GM19043 (cell line): ENCODE measurements around the gene SHC2.
"Not testable (repeated sequence)": the region's sequence is repeated elsewhere in the genome, so short reads cannot be mapped to it uniquely, and the experiment has no call there.

Experiments
- ATAC-seq: cut with Tn5 transposase; IDR thresholded peaks from one replicate; pipeline ENCODE4 v1.9.1; 2021; ENCODE audit warnings: low read depth; ENCODE audit not compliant: unreplicated experiment

SHC2 gene

DNA sequence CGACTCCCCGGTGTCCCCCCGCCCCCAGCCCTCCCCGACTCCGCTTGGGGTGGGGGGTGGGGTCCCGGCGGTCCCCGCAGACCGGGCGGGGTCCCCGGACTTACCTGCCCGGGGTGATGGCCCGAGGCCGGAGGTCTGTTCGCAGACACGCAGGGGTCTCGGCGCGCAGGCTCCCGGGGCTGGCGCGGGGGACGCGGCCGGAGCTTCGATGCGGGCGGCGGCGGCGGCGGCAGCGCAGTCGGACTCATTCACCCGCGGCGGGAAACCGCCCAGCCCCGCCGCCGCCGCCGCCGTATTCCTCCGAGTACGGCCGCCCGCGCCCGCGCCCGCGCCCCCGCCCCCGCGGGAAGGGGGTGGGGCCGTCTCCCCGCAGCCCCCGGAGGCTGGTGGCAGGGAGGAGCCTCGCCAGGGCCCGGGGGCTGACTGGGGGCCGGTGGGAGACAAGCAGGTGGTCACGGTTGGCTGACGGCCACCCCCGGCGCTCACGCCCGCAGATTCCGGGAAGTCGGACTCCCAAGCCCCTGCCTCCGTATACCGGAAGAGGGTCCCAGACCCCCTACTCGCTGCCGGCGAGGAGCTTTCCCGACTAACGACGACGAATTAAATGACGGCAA lies 51.8 kb downstream of the SHC2 start, which contains the start of gene C2CD4C:
C2CD4C (minus strand) TSS at position 246 of the 614 bp plus-strand sequence. CDS start 786 bp downstream, outside the sequence.
- no peak for ATAC-seq

DNA sequence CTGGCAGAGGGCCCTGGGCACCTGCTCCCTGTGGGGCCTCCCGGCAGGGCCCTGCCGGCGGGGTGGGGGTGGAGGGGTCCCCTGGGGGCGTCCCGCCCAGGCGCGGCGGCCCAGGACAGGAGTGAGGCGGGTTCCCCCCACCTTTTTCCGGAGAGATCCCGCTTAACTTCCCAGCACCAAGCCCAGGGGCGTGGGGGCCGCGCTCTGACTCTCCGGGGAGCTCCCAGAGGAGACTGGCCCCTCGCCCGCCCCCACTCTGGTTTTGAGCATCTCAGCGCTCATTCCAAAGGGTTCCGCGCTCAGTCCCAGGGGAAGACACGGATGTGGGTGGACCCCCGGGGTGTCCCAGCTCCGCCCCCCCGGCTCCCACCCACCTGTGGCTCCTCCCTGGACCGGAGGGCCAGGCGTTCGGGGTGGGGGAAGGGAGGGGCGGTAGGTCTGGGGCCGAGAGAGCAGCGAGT lies 52.4 kb downstream of the SHC2 start:
- no peak for ATAC-seq

DNA sequence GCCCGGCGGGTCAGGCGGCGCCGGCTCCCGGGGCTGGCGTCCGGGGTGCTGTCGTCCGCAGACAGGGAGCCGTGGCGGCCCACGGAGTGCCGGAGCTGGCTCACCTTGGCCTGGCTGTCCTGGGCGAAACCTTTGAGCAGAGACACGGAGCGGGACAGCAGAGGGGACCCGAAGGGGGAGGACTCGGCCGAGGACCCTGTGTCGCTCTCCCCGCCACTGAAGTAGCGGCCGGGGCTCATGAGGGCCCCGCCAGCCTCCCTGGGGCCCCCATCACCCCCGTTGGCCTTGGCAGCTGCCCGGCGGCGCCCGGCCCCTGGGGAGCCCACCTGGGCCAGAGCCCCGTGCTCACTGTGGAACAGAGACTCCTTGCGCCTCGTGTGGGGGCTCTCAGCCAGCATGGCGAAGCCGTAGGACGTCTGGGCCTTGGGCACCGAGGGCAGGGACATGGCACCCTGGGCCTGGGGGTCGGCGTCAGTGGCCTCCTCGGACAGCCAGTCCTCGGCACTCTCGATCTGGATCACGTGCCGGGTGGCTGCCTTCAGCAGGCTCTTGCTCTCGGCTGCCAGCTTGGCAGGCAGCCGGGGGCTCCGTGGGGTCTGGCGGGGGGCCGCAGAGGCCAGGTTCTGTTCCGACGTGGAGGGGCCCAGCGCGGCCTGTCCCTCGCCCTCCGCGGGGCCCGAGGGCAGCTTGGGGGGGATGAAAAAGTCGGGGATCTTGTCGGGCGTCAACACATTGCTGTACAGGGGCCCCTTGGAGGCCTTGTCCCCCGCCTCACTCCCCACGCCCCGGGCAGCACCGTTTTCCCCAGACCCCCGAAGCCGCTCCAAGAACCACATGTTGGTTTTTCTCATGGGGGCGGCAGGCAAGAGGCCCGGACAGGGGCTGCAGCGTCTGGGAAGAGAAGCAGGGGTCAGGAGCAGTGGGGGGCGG lies 53.1 kb downstream of the SHC2 start:
- no peak for ATAC-seq

DNA sequence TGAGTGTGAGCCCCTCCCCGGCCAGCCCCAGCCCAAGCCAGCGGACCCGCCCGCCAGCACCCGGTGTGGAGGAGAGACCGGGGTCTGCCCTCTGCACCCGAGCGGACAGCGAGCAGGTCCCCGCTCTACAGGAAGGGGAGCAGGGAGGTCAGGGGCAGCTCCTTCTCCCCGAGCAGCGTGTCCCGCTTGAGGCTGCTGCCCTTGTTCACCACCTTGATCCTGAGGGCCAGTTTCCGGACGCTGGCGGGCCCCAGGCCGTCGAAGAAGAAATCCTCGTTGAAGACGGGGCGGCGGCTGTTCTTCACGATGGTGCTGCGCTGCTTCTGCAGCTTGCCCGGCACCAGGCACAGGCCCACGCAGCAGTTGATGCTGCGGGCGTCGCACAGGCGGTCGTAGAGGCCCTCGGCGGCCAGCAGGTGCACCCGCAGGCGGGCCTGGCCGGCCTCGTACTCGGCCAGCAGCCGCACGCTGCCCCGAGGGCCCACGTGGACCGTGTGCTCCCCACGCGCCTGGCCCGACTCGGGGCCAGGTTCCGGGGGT lies 53.8 kb downstream of the SHC2 start:
- ATAC-seq, result no peak

DNA sequence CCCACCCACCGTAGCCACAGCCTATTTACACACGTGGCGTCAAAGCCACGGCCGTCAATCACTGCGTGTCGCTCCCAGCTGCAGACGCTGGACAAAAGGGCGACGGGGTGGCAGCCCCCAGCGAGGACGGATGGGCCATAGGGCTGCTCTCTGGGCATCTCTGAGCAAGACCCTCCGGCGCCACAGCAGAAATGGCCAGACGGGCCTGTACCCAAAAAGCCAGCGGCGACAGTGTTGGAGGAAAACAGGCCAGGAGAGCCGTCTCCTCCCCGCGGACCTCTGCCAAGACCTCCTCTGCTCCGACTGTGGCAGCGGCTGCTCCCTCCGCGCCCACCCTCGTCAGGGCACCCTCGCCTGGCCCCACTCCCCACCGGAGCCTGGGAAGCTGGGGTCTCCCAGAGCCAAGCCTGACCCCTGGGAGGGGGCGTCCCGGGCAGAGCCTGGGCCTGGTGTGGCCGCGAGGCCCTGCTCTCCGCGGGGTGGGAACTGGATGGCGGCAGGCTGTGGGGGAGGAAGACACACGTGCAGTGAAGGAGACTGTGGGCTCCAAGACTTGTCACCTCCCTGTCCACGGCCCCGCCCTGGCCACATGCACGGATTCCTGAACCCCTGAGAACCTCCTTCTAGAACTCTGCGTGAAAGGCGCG lies 54.6 kb downstream of the SHC2 start:
- no peak for ATAC-seq

DNA sequence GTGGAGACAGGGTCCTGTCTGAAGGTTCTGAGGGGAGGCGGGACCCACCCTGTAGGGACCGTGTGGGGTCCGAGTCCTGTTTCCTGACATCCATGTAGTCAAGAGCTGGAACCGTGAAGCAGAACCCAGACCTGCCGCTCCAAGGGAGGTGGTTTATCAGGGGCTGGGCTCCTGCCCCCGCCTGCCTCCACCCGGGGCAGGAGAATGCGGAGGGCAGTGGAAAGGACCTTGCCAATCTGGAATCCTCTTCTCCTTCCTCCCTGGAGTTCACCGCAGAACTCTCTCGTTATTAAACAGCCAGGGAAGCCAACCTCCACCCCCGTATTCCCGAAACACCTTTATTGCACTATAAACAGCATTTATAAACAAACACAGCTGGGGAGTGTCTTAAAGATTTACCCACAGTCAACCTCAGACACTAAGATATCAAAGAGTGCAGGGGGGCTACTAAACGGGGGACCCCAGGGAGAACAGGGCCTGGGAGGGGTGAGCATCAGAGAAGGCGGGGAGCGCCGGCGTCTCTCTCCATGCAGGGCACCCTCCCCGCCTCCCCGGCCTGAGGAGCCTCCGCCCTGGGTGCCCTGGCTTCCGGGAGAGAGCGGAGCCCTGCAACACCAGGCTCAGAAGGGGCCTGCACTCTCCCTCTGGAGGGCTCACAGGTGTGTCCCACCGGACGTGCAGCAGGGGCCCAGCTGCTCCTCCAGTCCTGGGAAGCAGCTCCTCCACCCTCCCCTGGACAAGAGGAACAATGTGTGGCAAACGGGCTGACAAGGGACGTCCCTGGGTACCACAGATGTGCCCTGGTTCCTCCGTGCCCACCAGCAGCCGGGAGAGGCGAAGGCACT lies 55.5 kb downstream of the SHC2 start:
- ATAC-seq, result no peak

DNA sequence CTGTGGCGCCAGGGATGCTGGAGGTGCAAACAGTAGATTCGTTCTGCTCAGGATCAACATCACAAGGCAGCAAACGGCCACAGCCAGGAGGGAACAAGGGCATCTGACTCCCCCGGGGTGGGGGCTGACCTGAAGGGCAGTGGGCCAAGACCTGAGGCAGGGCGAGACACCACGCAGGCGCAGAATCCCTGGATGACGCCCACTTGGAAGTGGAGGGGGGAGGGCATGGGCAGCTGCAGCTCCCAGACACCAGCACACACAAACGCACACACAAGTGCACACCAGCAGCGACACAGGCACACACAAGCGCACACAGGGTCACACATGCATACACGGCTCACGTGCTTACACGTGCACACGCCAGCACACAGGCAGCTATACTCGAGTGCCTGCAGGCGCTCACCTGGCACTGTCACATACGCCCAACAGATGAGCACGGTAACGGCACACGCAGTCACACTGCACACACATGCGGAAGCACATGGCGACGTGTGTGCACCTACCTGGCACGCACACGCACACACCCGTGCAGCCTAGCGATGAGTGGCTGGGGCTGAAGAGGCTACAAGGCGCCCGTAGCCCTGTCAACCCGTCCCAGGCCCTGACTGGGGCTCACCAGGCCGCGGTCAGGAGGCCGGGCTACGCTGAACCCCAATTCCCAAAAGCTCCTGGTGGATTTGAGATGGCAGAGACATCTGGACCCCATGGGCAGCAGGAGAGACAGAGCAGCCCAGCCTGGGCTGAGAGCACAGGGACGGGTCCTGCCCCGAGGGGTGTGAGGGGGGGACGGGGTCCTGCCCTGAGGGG lies 57.4 kb downstream of the SHC2 start:
- no peak for ATAC-seq

DNA sequence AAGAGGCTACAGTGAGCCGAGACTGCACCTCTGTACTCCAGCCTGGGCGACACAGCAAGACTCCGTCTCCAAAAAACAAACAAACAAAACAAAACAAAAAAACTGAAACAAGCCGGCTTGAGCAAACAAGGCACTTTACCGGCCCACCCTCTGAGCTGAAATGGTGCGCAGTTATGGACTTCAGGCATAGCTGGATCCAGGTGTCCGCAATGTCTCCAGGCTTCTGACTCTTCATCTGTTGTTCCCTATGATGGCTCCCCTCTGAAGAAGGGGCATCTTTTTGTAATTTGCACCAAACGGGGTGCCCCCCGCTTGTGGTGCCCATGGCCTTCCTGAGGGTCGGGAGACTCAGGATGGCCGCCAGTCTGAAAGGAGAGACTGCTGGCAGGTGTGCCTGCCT lies 58.0 kb downstream of the SHC2 start:
- ATAC-seq, result no peak

DNA sequence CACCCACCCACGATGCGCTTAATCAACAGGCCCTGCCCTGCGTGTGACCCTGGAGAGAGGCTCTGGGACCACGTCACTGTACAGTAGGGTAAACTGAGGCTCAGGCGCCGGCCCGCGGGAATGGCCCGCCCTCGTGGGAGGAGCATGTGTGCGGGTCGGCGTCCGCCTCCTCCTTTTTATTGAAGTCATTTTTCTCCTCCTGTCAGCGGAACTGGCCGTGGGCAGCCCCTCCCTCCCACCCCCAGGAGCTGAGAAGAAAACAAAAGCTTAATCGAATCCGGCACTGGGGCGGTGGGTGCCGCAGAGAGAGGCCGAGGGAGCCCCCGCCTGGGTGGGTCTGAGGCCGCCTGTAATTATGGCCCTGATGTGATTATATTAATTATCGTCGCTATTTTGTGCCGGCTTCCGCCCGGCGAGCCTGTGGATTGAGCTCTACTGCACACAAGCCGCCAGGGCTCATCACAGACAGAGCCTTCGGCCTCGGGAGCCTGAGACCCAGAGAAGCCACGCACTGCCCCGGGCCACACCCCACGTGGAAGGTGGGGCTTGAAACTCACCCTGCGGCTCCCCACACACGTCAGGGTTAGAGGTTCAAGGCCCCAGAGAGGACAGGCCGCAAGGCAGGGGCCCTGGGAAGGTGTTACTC lies 58.8 kb downstream of the SHC2 start:
- no peak for ATAC-seq

DNA sequence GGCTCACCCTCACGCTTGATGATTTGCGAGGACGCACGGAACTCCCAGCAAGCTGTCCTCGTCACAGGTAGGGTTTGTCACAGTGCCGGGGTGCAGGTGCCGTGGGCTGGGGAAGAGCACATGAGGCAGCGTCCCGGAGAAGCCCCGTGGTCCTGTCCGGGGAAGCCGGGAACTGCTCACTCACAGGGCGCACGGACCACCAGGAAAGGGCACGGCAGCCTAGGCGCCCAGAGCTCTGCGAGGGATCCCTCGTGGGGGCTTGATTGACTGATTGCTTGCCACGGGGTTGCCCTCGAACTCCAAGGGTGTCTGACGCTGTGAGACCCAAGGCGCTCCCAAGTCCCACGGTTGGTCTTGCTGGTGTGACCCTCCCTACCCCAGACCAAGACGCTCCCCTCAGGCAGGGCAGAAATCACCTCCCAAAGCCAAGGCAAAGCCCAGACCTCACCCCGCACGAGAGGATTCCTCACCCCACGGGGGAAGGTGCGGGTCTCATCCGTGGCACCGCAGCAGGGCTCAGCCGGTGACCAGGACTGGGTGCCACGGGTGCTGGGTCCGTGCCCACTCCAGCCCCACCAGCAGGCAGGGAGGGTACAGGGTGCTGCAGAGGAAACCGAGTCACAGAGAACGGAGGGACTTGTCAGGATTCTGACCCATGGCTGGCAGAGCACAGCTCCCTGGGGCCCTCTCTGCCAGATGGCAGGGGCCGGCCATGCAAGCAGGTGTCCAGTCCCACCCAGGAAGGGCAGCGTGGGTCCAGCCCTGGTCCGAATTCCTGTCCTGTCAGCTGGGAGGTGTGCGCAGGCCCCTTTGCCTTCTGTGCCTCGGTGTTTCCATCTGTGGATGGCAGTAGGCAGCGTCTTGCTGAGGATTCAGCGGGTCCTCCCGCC lies 59.6 kb downstream of the SHC2 start:
- no peak for ATAC-seq

DNA sequence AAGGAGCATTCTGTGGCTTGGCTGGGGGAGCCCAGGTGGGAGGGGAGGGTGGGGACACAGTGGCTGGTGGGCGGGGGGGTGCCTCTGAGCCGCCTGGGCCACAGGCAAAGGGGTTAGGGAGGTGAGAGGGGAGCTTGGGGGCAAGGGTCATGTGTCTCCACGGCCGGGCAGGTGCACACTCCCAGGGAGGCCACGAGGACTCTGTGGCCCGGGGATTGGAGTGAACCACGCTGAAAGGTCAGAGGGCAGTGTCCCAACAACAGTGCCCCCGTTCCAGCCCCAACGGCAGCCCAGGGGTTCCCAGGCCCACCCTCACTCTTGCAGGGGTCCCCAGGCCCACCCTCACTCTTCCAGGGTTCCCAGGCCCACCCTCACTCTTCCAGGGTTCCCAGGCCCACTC lies 61.5 kb downstream of the SHC2 start:
- ATAC-seq, result no peak

DNA sequence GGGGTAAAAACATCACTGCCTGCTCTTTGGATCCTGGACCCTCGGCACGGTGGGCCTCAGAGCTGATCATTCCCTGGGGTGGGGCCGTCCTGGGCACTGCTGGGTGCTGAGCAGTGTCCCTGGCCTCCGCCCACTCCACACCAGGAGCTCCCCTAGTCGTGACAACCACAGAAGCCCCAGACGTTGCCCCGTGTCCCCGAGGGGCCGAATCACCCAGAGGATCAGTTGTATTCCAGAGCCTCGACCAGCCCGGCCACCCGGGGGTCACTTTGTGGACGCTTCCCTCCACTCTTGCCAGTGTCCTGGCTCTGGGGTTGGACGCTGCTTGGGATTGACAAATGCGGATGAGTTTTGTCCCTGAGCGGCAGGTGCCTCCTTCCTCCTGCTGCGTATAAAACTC lies 62.1 kb downstream of the SHC2 start:
- no peak for ATAC-seq

DNA sequence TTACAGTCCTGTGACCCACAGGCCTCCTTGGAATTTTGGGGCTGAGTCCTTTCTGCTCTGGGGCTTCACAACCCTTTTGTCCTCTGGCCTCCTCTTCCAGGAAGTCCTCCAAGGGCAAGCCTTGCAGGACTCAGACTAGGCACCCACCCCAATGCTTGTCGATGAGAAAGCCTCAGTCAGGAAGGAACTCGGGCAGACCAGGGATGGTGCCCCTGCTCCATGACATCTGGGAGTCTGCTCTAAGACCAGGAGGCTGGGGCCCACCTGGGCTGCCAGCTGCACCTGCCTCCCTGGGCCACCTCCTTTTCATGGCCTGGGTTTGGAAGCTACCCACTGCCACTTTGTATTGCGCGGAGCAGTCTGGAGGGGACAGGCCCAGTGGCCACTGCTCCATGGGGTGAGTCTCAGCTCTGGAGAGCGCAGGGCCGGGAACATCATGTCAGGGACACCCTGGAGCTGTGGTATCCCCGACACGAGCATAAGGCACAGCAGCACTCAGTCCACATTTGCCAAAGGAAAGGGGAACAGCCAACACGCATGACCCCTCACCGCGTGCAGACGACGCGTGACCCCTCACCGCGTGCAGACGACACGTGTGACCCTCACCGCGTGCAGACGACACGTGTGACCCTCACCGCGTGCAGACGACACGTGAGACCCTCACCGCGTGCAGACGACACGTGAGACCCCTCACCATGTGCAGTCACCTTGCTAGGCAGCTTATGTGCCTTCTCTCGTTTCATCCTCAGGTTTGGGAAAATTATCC lies 62.7 kb downstream of the SHC2 start:
- no peak for ATAC-seq

DNA sequence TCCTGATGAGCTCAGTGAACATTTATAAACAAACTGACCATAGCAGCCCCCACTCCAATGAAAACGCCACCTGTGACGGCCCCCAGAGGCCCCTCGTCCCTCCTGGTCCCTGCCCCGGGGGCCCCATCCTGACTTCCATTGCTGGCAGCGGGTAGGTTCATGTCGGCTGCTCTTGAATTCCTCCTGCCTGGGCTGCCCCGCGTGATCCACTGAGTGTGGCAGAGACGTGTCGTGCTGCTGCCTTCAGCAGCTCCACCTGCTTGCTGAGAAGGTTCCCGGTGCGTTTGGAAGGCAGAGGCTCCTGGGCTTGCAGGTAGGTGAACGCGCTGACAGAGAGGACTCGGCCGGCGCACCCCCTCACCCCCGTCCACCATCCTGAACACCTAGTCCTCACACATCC lies 63.5 kb downstream of the SHC2 start:
- ATAC-seq, result no peak

DNA sequence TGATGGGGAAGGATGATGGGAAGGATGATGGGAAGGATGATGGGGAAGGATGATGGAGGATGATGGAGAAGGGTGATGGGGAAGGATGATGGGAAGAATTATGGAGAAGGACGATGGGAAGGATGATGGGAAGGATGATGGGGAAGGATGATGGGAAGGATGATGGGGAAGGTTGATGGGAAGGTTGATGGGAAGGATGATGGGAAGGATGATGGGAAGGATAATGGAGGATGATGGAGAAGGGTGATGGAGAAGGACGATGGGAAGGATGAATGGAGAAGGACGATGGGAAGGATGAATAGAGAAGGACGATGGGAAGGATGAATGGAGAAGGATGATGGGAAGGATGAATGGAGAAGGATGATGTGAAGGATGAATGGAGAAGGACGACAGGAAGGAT lies 65.4 kb downstream of the SHC2 start:
- no peak for ATAC-seq

DNA sequence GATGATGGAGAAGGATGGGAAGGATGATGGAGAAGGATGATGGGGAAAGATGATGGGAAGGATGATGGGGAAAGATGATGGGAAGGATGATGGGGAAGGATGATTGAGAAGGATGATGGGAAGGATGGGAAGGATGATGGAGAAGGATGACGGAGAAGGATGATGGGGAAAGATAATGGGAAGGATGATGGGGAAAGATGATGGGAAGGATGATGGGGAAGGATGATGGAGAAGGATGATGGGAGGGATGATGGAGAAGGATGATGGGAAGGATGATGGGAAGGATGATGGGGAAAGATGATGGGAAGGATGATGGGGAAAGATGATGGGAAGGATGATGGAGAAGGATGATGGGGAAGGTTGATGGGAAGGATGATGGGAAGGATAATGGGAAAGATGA lies 66.0 kb downstream of the SHC2 start:
- not testable (repeated sequence) for ATAC-seq

DNA sequence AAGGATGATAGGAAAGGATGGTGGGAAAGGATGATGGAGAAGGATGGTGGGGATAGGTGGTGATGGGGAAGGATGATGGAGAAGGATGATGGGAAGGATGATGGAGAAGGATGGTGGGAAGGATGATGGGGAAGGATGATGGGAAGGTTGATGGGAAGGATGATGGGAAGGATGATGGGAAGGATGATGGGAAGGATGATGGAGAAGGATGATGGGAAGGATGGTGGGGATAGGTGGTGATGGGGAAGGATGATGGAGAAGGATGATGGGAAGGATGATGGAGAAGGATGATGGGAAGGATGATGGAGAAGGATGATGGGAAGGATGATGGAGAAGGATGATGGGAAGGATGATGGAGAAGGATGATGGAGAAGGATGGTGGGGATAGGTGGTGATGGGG lies 67.3 kb downstream of the SHC2 start:
- ATAC-seq, result not testable (repeated sequence)
